ENCODE data around the gene SV2B.
A peak's percentile ranks its signal among the peaks of the same experiment; 100 is the strongest.

Gene SV2B

DNA sequence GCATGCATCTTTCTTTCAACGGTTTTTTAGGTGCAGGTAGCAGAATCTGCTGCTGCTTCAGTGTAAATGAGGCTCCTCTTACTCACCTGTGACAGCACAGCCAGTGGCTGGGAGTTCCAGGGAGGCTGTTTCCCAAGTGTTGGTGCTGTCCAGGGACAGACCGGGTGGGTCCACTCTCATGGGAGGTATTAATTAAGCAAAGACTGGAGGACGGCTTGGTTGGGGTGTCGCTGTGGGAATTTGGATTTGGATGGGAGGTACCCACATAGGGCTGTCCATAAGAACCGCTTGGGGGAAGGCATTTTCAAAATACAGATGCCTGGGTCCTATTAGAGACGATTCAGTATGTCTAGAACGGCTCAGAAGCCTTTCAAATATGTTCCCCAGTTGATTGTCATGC lies 42.9 kb downstream of the SV2B start:
- DNase-seq = no peak

- DNase-seq = no peak
Measured at GRCh38 chr15:91146728-91147127, 46.7 kb downstream of the SV2B start.

GRCh38 chr15:91148243-91148642 lies 48.2 kb downstream of the SV2B start:
- DNase-seq = no peak

DNA sequence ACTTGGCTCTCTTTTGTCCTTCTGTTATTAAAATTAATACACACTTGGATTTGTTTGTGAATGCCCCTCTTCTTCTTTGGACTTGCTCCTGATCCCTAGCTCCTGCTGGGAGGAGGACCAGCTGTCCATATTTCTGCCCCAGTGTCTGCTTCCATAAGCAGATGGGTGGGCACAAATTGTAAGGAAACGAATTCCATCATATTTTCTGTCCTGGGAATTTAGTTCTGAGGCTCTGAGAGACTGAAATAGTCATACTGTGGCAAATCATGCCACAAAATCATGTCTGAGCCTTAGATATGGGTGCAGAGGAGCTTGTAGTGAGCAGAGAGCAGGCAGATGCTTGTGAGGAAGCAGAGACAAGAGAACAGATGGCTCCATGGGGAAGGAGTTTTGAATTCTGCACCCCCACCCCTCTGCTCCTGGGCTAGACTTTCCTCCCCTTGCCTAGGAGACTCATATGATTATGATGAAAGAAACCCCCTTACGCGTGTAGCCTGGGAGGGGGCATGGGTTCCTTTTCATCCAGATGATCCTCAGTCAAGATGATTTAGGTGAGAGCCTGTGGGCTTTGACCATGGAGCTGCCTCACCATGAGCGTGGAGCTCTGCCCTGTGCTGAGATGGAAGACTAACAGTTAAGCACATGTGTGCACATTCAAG lies 50.6 kb downstream of the SV2B start:
- DNase-seq = no peak

DNA sequence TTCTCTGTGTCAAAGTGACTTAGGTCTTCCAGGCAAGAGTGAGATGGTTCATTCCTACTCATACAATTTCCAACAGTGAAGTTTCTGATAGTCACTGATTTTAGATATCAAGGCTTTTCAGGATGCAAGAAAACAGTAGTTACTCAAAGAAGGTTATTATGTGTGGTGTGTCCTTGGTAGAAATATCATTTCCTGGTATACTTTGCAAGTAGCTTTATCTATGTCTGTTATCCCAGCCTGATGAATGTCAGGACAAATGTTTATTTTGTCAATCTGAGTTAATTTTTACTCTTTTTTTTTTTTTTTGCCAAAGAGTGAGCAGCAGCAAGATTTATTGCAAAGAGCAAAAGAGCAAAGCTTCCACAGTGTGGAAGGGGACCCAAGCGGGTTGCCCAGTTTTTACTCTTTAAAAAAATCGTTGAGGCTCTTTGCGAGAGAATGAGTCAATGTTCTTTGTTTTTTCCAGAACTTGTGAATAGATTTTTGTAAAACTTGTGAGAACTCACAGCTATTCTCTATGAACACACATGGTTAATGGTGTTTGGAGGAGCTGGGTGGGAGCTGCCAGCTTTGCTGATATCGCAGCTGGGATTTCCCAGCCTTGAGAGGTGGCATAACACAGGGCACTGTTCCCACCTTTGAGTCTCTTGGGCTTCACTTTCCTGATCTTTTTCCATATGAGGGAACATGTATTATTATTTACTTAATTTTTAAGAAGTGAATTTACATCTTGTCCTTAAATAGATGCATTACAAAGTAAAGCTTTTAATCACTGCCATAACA lies 51.9 kb downstream of the SV2B start:
- no peak for DNase-seq

DNA sequence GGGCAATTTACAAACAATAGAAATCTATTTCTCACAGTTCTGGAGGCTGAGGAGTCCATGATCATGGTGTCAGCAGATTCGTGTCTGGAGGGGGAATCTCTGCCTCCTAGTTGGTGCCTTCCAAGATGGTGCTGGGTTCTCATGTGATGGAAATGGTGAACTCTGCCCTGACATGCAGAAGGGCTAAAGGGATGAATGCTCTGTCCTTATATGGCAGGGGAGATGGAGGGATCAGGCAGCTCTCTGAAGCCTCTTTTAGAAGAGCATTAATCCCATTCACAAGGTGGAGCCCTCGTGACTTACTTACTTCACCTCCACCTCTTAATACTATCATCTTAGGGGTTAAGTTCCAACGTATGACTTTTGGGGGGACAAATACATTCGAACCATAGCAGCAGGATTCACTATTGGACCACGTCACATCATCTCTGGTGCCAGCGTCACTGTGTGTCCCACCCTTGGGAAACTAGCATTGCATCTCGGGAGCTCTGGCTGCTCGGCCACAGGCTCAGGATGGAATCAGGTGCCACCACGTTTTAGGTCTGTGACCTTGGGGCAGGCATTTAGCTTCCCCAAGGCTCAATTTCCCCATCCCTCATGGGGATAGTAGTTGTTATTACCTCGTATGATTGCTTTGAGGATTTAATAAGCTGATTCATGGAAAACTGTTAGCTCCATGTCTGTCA lies 53.0 kb downstream of the SV2B start:
- no peak for DNase-seq

GRCh38 chr15:91153954-91154353 lies 53.9 kb downstream of the SV2B start:
- no peak for DNase-seq

- DNase-seq = no peak
Measured at GRCh38 chr15:91156175-91156726, 56.2 kb downstream of the SV2B start.

DNA sequence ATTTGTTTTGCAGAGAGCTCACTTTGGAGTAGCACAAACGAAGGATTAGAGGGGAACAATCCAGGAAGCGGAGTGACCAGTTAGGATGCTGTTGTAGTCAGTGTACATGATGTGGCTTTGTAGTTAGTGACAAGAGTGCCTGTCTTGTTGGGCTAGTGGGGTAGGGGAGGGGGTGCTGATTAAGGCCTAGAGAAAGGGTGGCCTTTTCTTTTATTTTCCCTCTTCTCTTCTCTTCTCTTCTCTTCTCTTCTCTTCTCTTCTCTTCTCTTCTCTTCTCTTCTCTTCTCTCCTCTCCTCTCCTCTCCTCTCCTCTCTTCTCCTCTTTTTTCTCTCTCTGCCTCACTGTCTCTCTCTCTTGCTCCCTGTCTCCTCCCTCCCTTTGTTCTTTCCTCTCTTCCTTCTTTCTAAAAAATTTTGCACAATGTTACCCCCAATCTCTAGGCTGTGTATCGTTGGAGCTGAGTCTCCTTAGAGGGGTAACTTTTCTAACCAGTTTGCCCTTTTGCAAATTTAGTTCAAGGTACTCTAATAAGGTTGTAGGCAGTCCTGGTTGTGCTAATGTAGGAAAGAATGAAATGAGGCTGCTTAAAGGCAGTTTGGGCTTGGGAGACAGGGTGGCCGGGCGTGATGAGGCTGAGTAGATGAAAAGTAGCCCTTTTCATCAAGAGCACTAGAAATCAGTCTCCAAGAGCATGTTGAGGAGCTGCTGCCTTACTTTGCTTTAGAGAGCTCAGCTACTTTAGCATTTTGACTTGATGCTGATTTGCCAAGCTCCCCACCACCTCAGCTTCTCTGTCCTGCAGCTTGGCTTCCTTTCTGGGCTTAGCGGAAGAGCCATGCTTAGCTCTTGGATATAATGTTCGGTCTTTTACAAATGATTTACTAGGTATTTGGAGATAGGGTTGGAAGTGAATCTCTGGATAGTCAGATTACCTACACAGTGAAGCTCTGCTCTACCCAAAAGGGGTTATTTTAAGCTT lies 58.6 kb downstream of the SV2B start:
- DNase-seq = no peak

DNA sequence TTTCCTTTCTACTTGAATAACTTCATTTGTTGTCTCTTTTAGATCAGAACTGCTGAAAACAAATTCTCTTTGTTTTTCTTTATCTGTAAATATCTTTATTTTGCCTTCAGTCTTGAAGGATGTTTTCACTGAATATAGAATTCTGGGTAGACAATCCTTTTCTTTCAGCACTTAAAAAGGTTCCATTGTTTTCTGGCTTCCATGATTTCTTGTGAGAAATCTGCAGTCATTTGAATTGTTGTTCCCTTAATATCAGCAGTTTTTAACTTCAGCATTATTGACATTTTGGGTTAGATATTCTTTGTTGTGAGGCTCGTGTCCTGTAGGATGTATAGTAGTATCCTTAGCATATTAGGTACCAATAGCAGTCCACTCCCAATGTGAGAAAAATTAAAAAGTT lies 65.8 kb downstream of the SV2B start:
- peak; percentile 2 for DNase-seq

DNA sequence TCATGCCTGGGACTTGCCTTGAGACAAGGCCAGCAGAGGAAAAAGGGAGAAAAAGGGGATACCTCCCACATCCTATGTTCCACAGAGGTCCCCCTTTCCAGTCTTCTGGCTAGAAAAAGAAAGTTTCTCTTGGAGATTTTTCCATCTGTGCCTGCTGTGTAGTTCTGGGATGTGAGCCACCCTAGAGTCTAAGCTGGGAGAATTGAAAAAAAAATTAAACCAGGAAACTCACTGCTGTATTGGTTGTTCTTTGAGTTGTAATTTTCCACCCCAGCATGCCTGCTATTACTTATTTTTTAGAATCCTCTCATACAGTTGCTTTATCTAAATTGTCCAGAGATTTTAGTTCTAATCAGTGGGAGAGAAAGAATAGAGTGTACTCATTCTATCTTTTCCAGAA lies 68.4 kb downstream of the SV2B start:
- DNase-seq = no peak

DNA sequence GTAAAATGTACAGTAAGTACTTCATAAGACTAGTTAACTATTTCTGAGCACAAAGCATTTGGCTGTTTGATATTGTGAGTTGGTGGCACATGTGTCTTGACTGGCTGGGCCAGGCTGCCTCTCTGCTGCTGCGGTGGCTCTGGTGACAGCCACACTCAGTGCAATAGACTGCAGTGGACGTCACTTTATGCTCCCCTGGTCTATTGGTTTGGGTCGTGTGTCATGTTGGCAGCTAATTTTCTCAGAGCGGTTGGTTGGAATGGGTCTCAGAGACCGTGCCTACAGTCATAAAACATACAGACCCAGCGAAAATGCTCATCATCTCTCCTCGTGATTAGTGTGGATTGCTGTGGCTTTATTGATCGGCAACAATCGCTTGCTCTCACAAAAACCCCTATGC lies 71.3 kb downstream of the SV2B start:
- no peak for DNase-seq

DNA sequence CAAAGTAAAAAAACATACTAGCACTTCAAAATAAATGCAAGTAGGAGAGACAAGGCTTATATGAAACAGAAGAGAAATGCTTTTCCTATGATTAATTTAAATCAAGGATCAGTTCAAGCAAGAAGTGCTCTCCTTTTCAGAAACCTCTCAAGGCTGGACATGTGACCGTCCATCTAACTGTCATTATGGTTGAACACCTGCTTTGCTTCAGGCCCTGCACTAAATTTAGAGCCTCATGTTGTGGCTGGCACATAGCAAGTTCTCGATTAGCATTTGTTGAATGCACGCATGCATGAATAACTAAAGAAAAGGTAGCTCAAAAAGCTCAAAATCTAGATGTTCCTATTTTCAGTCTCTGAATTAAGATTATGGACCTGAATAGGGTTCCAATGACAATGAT lies 82.0 kb downstream of the SV2B start:
- DNase-seq = no peak

DNA sequence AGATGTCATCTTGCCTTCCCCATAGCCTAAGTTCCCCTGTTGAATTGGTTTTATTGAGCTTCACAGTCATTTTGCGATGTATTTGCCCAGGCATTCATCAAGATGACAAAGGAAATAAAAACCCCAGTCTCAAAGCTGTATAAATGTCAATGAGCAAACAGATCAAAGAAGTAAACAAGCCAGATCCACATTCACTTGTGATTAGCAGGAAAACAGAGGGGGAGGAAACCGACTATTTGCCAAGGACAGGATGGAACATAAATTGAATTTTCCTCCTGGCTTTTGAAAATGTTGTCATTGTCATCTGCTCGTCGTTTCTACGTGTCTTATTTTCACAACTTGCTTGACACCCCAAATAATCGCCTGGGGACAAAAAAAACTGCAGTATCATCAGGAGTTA lies 83.5 kb downstream of the SV2B start:
- DNase-seq = no peak

- DNase-seq = no peak
Measured at GRCh38 chr15:91184441-91184840, 84.4 kb downstream of the SV2B start.

- peak; percentile 42 for DNase-seq
Measured at GRCh38 chr15:91186904-91187656, 87.0 kb downstream of the SV2B start.

DNA sequence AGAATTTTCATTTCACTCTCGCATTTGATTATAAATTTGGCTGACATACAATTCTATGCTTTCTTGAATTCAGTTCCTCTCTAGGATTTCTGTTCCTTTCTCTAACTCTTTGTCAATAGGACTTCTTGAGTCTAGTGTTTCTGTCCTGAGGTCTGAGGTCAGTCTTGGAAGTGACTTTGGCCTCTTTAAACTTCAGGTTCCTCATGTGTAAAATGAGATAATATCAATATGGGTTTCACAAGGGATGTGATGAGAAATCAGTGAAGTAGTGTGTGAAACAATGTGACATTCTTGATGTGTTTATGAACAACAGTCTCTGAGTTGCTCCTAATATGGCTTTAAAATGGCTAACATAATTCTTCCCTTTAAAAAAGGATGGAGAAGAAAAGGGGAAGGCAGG lies 92.2 kb downstream of the SV2B start:
- DNase-seq = no peak

- DNase-seq = no peak
Measured at GRCh38 chr15:91192690-91193377, 92.8 kb downstream of the SV2B start.

DNA sequence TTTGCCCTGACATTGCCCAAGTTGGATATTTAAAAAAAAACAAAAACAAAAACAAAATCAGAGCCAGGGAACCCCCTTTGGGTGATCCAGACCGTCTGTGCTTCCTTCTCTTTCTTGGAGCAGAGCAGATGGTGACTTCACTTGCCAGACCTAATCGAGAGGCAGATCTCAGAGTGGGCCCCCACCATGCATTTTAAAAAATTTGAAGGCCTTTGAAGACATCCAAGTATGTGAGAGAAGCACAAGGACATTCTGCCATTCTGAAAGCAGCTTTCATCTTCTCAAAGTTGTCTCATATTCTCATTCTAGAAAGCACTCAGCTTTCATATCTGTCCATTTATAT lies 93.3 kb downstream of the SV2B start:
- no peak for DNase-seq

DNA sequence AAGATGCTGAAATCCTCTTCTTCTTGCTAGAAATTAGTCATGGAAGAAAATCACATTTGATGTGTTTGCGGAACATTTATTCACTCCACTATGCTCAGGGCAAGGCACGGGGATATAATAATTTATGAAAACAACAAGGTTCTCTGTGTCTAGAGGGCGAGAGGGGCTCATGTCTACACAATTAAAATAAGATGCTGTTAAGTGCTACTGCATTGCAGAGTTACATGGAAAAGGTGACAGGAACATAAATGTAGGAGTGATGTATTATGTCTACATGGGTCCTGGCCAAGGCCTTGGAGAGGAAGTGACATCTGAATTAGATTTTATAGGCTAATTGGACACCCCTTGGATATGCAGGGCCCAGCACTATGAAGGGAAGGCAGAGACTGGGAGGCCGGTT lies 96.1 kb downstream of the SV2B start:
- DNase-seq = no peak

- DNase-seq = no peak
Measured at GRCh38 chr15:91196768-91197167, 96.7 kb downstream of the SV2B start.

Measured in OCI-M1 (cell line).